ENCODE measurements around the gene CPED1. TPM values are rescaled to one million over a fixed set of nuclear protein-coding genes. Genes with fewer than 3 reads are reported as not detected.
A peak's percentile ranks its signal among the peaks of the same experiment; 100 is the strongest.

CPED1 gene
- total RNA-seq, 4 donors from 2014 or later = 7.4 to 19.6 (median 11.4) TPM

- DNase-seq = no peak
- Histone ChIP-seq H3K27ac (no peak overlapping the region), H3K36me3 (no peaks in the 10 kb centered on the region), H3K27me3 (no peaks in the 10 kb centered on the region), H3K4me3 (replicated peaks in 1 of 3) (no peak overlapping the region), H3K4me1 (no peaks in the 10 kb centered on the region), H3K9me3 (no peaks in the 10 kb centered on the region)
- no peak for TF ChIP-seq CTCF (IDR thresholded peaks at IDR 0.05)
- TF ChIP-seq POLR2A (IDR thresholded peaks at IDR 0.05) = no peak
- 83 to 93% methylated on average over 2 of the region's 2 CpGs for WGBS, 2 donors
- intact Hi-C loops (cut with DNase I) = no loop called here
These were observed 214.3 kb downstream of the CPED1 start for GRCh38 chr7:121202834-121203233.

- Histone ChIP-seq H3K9me3 (no peaks in the 10 kb centered on the region), H3K27ac (no peak overlapping the region), H3K36me3 (no peaks in the 10 kb centered on the region), H3K27me3 (no peaks in the 10 kb centered on the region), H3K4me1 (no peaks in the 10 kb centered on the region), H3K4me3 (replicated peaks in 1 of 3) (no peak overlapping the region)
- 50 to 75% methylated on average over 1 of the region's 1 CpG for WGBS, 2 donors
- intact Hi-C loops (cut with DNase I) = no loop called here
- no peak for TF ChIP-seq CTCF (IDR thresholded peaks at IDR 0.05)
- no peak for TF ChIP-seq POLR2A (IDR thresholded peaks at IDR 0.05)
- DNase-seq = no peak
These were observed 216.0 kb downstream of the CPED1 start for GRCh38 chr7:121204537-121204936.

GRCh38 chr7:121205777-121206176 is 217.3 kb downstream of the CPED1 start:
- Histone ChIP-seq H3K27ac (no peak overlapping the region), H3K27me3 (no peaks in the 10 kb centered on the region), H3K4me3 (replicated peaks in 1 of 3) (no peak overlapping the region), H3K4me1 (no peaks in the 10 kb centered on the region), H3K36me3 (no peaks in the 10 kb centered on the region), H3K9me3 (no peaks in the 10 kb centered on the region)
- intact Hi-C loops (cut with DNase I) = no loop called here
- no peak for TF ChIP-seq POLR2A (IDR thresholded peaks at IDR 0.05)
- TF ChIP-seq CTCF (IDR thresholded peaks at IDR 0.05) = no peak
- no peak for DNase-seq

GRCh38 chr7:121211253-121211652 is 222.7 kb downstream of the CPED1 start:
- Histone ChIP-seq H3K4me3 (replicated peaks in 1 of 3) (no peak overlapping the region), H3K36me3 (no peaks in the 10 kb centered on the region), H3K27ac (no peak overlapping the region), H3K9me3 (no peaks in the 10 kb centered on the region), H3K27me3 (no peaks in the 10 kb centered on the region), H3K4me1 (no peaks in the 10 kb centered on the region)
- peak; percentile 4 to 20 for DNase-seq
- no peak for TF ChIP-seq POLR2A (IDR thresholded peaks at IDR 0.05)
- TF ChIP-seq CTCF (IDR thresholded peaks at IDR 0.05) = no peak
- intact Hi-C loops (cut with DNase I) = no loop called here
- 39 to 42% methylated on average over 3 of the region's 3 CpGs for WGBS, 2 donors

GRCh38 chr7:121212036-121212435 is 223.5 kb downstream of the CPED1 start:
- TF ChIP-seq POLR2A (IDR thresholded peaks at IDR 0.05) (no peak), CTCF (IDR thresholded peaks at IDR 0.05) (no peak)
- no peak overlapping the region for H3K4me3 ChIP-seq (replicated peaks in 1 of 3)
- intact Hi-C loops (cut with DNase I) = no loop called here
- DNase-seq = no peak
- H3K36me3 ChIP-seq = no peaks in the 10 kb centered on the region
- H3K27ac ChIP-seq = no peak overlapping the region
- H3K4me1 ChIP-seq = no peaks in the 10 kb centered on the region
- H3K9me3 ChIP-seq = no peaks in the 10 kb centered on the region
- H3K27me3 ChIP-seq = no peaks in the 10 kb centered on the region
- WGBS, 2 donors = 90 to 92% methylated on average over 2 of the region's 2 CpGs
